HG03378 (cell line): Measurements from ENCODE around the gene RPL7L1.
"Not testable (repeated sequence)": the region's sequence is repeated elsewhere in the genome, so short reads cannot be mapped to it uniquely, and the experiment has no call there.

Experiments
- ATAC-seq: cut with Tn5 transposase; IDR thresholded peaks from one replicate; pipeline ENCODE4 v1.9.1; 2021; ENCODE audit warnings: mild to moderate bottlenecking, moderate library complexity; ENCODE audit not compliant: unreplicated experiment

Gene RPL7L1

GRCh38 chr6:42890311-42891198 lies 11.1 kb downstream of the RPL7L1 start:
- ATAC-seq, result peak; percentile 67

GRCh38 chr6:42891199-42891722 lies 11.8 kb downstream of the RPL7L1 start:
- ATAC-seq, result no peak

GRCh38 chr6:42894041-42894828 lies 14.8 kb downstream of the RPL7L1 start:
- not testable (repeated sequence) for ATAC-seq

- no peak for ATAC-seq
These were observed 16.8 kb downstream of the RPL7L1 start for GRCh38 chr6:42896178-42896719.

- no peak for ATAC-seq
These were observed 19.5 kb downstream of the RPL7L1 start for GRCh38 chr6:42898891-42899361.

GRCh38 chr6:42899871-42900270 lies 20.5 kb downstream of the RPL7L1 start:
- ATAC-seq, result no peak

GRCh38 chr6:42901538-42901957 lies 22.1 kb downstream of the RPL7L1 start:
- ATAC-seq, result peak; percentile 55

- not testable (repeated sequence) for ATAC-seq
These were observed 23.2 kb downstream of the RPL7L1 start for GRCh38 chr6:42902429-42903263.

- no peak for ATAC-seq
These were observed 25.1 kb downstream of the RPL7L1 start for GRCh38 chr6:42904467-42904866.

GRCh38 chr6:42907336-42907735 lies 27.9 kb downstream of the RPL7L1 start:
- no peak for ATAC-seq

- ATAC-seq, result no peak
These were observed 30.4 kb downstream of the RPL7L1 start for GRCh38 chr6:42909835-42910234.

GRCh38 chr6:42911171-42912021 lies 32.0 kb downstream of the RPL7L1 start:
- ATAC-seq, result no peak

- ATAC-seq, result no peak
These were observed 35.1 kb downstream of the RPL7L1 start for GRCh38 chr6:42914546-42914945.

GRCh38 chr6:42915732-42916131 lies 36.3 kb downstream of the RPL7L1 start, which contains the start of gene PTCRA:
Gene PTCRA, plus strand, starts transcription at chr6:42916053. Its CDS starts 17 bp downstream, at chr6:42916070.
- no peak for ATAC-seq

GRCh38 chr6:42916288-42916687 lies 36.9 kb downstream of the RPL7L1 start:
- no peak for ATAC-seq

- ATAC-seq, result no peak
These were observed 42.4 kb downstream of the RPL7L1 start for GRCh38 chr6:42921801-42922200.

GRCh38 chr6:42923666-42924065 lies 44.2 kb downstream of the RPL7L1 start:
- no peak for ATAC-seq

GRCh38 chr6:42925248-42925857 lies 45.9 kb downstream of the RPL7L1 start:
- no peak for ATAC-seq
